Thyroid gland (tissue), 4 donors: Measurements from ENCODE around the gene EHBP1L1. TPM values are rescaled to one million over a fixed set of nuclear protein-coding genes. Genes with fewer than 3 reads are reported as not detected.

Experiments
- DNase-seq, 2 donors: peaks; one replicate each; pipeline ENCODE4 v3.0.0-alpha.2; 2019
- H3K27ac ChIP-seq, 3 donors: fragments of 200-600 bp; sonication (generic); 1 replicate in 2 of 3; 2 replicates in 1 of 3; pipeline ENCODE4 v1.5.1; 2016 to 2019; ENCODE audit warnings: mild to moderate bottlenecking in 1 of 3, moderate library complexity in 1 of 3
- H3K27me3 ChIP-seq: fragments of 200-600 bp; sonication (generic); one replicate; pipeline ENCODE4 v1.5.1; 2019
- H3K36me3 ChIP-seq, 2 donors: fragments of 200-600 bp; sonication (generic); one replicate each; pipeline ENCODE4 v1.5.1; 2016 to 2019
- H3K4me1 ChIP-seq, 2 donors: fragments of 200-600 bp; sonication (generic); one replicate each; pipeline ENCODE4 v1.5.1; 2017 to 2019
- H3K4me3 ChIP-seq, 3 donors: fragments of 200-600 bp; sonication (generic); replicated peaks in 1 of 3; 1 replicate in 2 of 3; 2 replicates in 1 of 3; pipeline ENCODE4 v1.5.1; 2016; ENCODE audit warnings: mild to moderate bottlenecking in 1 of 3
- H3K9me3 ChIP-seq: fragments of 200-600 bp; sonication (generic); one replicate; pipeline ENCODE4 v1.5.1; 2017
- CTCF ChIP-seq, 6 experiments: fragments of 200-600 bp in 3 of 6; fragments of 450-650 bp in 3 of 6; sonication (generic) in 3 of 6; IDR thresholded peaks; one replicate each; pipeline ENCODE4 v1.5.1; 2016 to 2019; ENCODE audit warnings: antibody characterized with exemption in 6 of 6, mild to moderate bottlenecking in 2 of 6, inconsistent platforms in 1 of 6, moderate library complexity in 1 of 6
- POLR2A ChIP-seq, 2 donors: fragments of 450-650 bp; IDR thresholded peaks; one replicate each; pipeline ENCODE4 v1.6.1; 2017; ENCODE audit warnings: antibody characterized with exemption in 2 of 2, mild to moderate bottlenecking in 2 of 2, moderate library complexity in 1 of 2
- WGBS, 2 donors: methylation state at CpG; one replicate each; pipeline ENCODE4 v1.1.5; 2017; 5-methylcytosine and 5-hydroxymethylcytosine counted together
- intact Hi-C: fragments of 100-400 bp; cut with DNase I; formaldehyde crosslinking; loops from one replicate; pipeline ENCODE4 v1.15.1; 2023
- total RNA-seq, 4 donors: library from RNA; depleted of rRNA; stranded (reverse); fragments of >200 nt; gene quantifications; one replicate each; pipeline ENCODE4 v1.2.3, GENCODE V29; 2016

The EHBP1L1 gene
- total RNA-seq, 4 donors from 2014 or later, result 8.6 to 18.8 (median 12.0) TPM

GRCh38 chr11:65558002-65558929 is 17.6 kb upstream of the EHBP1L1 start, which contains the start of gene LTBP3:
Gene LTBP3, minus strand, starts transcription at chr11:65558359. Its CDS starts 400 bp downstream, at chr11:65557959.
- TF ChIP-seq CTCF (IDR thresholded peaks at IDR 0.05) (peak in 1 of 6 experiments; percentile 9), POLR2A (IDR thresholded peaks at IDR 0.05) (peak in 1 of 2 donors; percentile 40)
- intact Hi-C loops, result no loop called here
- Histone ChIP-seq H3K9me3 (no peaks in the 10 kb centered on the region), H3K4me3 (peak within 1 kb of the TSS in 2 of 3 donors; percentile 20 to 55), H3K27ac (peak within 1 kb of the TSS; percentile 94 to 100 (median 97)), H3K4me1 (peaks cover 48 to 62% of the 10 kb centered on the region in 2 donors), H3K36me3 (no peaks in the 10 kb centered on the region), H3K27me3 (no peaks in the 10 kb centered on the region)
- peak; percentile 92 to 94 for DNase-seq
- 1% methylated on average over 52 to 62 of the region's 79 CpGs for WGBS, 2 donors

GRCh38 chr11:65558930-65559509 is 16.8 kb upstream of the EHBP1L1 start:
- H3K36me3 ChIP-seq, result no peaks in the 10 kb centered on the region

GRCh38 chr11:65559535-65559934 is 16.3 kb upstream of the EHBP1L1 start:
- Histone ChIP-seq H3K4me1 (peaks cover 48 to 59% of the 10 kb centered on the region in 2 donors), H3K27ac (peak overlapping the region; percentile 94 to 100 (median 97)), H3K4me3 (no peak overlapping the region), H3K9me3 (no peaks in the 10 kb centered on the region), H3K36me3 (no peaks in the 10 kb centered on the region), H3K27me3 (no peaks in the 10 kb centered on the region)
- intact Hi-C loops, result no loop called here
- TF ChIP-seq POLR2A (IDR thresholded peaks at IDR 0.05), result no peak
- no peak for TF ChIP-seq CTCF (IDR thresholded peaks at IDR 0.05)
- 75 to 79% methylated on average over 4 to 5 of the region's 5 CpGs for WGBS, 2 donors
- DNase-seq, result no peak

More at GRCh38 chr11:65558930-65559509, 16.8 kb upstream of the EHBP1L1 start:
- intact Hi-C loops, result no loop called here
- TF ChIP-seq POLR2A (IDR thresholded peaks at IDR 0.05) (no peak), CTCF (IDR thresholded peaks at IDR 0.05) (no peak)
- H3K4me3 ChIP-seq, result peak overlapping the region in 1 of 3 donors; percentile 55
- H3K27me3 ChIP-seq, result no peaks in the 10 kb centered on the region
- H3K4me1 ChIP-seq, result peaks cover 48 to 59% of the 10 kb centered on the region in 2 donors
- no peaks in the 10 kb centered on the region for H3K9me3 ChIP-seq
- H3K27ac ChIP-seq, result peak overlapping the region; percentile 94 to 100 (median 97)
- peak; percentile 70 to 73 for DNase-seq
- WGBS, 2 donors, result 79 to 85% methylated on average over 7 to 10 of the region's 19 CpGs

GRCh38 chr11:65559951-65560537 is 15.8 kb upstream of the EHBP1L1 start:
- Histone ChIP-seq H3K27ac (peak overlapping the region; percentile 94 to 100 (median 97)), H3K4me1 (peaks cover 52 to 59% of the 10 kb centered on the region in 2 donors), H3K4me3 (no peak overlapping the region), H3K9me3 (no peaks in the 10 kb centered on the region), H3K27me3 (no peaks in the 10 kb centered on the region), H3K36me3 (no peaks in the 10 kb centered on the region)
- WGBS, 2 donors, result 29 to 30% methylated on average over 5 of the region's 5 CpGs
- TF ChIP-seq POLR2A (IDR thresholded peaks at IDR 0.05) (no peak), CTCF (IDR thresholded peaks at IDR 0.05) (no peak)
- DNase-seq, result peak; percentile 76 to 78
- intact Hi-C loops, result no loop called here
